Activated T-helper 1 cell treated with anti-CD3 and anti-CD28 coated beads, Interleukin-2, amount 50 U/mL, for 16 hours (primary cell): ENCODE data around the gene CX3CL1.
"Not testable (repeated sequence)": the region's sequence is repeated elsewhere in the genome, so short reads cannot be mapped to it uniquely, and the experiment has no call there.

Experiments used
- DNase-seq, 2 donors: peaks; one replicate each; pipeline ENCODE4 v3.0.0-alpha.2; 2020; ENCODE audit warnings: low read depth in 1 of 2, low spot score in 1 of 2

Gene CX3CL1

GRCh38 chr16:57382535-57383275 is 10.4 kb downstream of the CX3CL1 start:
- DNase-seq = no peak

GRCh38 chr16:57383276-57384247 is 11.3 kb downstream of the CX3CL1 start:
- no peak for DNase-seq

- DNase-seq = no peak
Observed at GRCh38 chr16:57384248-57385070, 12.2 kb downstream of the CX3CL1 start.

GRCh38 chr16:57385083-57385482 is 12.8 kb downstream of the CX3CL1 start:
- no peak for DNase-seq

GRCh38 chr16:57386381-57386951 is 14.2 kb downstream of the CX3CL1 start:
- no peak for DNase-seq

GRCh38 chr16:57387598-57388354 is 15.5 kb downstream of the CX3CL1 start:
- DNase-seq = no peak

GRCh38 chr16:57388359-57389086 is 16.2 kb downstream of the CX3CL1 start:
- DNase-seq = no peak

- no peak for DNase-seq
Observed at GRCh38 chr16:57389087-57389468, 16.8 kb downstream of the CX3CL1 start.

- DNase-seq = no peak
Observed at GRCh38 chr16:57390636-57391295, 18.5 kb downstream of the CX3CL1 start.

GRCh38 chr16:57391300-57391699 is 19.0 kb downstream of the CX3CL1 start:
- no peak for DNase-seq

GRCh38 chr16:57391708-57392107 is 19.4 kb downstream of the CX3CL1 start:
- DNase-seq = no peak

- DNase-seq = no peak
Observed at GRCh38 chr16:57392694-57393093, 20.4 kb downstream of the CX3CL1 start.

- DNase-seq = no peak
Observed at GRCh38 chr16:57394444-57394843, 22.2 kb downstream of the CX3CL1 start.

GRCh38 chr16:57395026-57395425 is 22.7 kb downstream of the CX3CL1 start:
- no peak for DNase-seq

- no peak for DNase-seq
Observed at GRCh38 chr16:57396786-57397185, 24.5 kb downstream of the CX3CL1 start.

- not testable (repeated sequence) for DNase-seq
Observed at GRCh38 chr16:57397493-57397892, 25.2 kb downstream of the CX3CL1 start.

GRCh38 chr16:57401943-57402640 is 29.8 kb downstream of the CX3CL1 start:
- DNase-seq = no peak
